ENCODE data around the gene ZMYND11. TPM values are rescaled to one million over a fixed set of nuclear protein-coding genes. Genes with fewer than 3 reads are reported as not detected.

ZMYND11 gene
- total and polyA plus RNA-seq, 2 experiments from 2014 or later, result 31.5 to 70.2 TPM

DNA sequence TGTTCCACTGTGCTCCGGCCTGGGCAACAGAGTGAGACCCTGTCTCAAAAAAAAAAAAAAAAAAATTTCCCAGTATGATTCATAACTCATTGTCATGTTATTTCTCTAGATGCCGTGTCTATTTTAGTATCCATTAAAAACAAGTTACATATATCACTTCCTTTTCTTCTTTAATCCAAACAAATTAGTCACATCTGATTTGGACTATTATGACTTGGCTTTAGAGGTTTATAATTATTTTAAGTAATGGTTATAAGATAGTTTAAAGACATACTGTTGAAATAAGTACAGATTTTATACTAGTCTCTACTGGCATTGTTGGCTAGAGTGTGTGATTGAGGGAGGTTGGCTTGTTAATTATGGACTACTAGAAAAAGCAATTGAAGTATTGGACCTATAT, 53.3 kb downstream of the ZMYND11 start:
- no peaks in the 10 kb centered on the region for H4K20me1 ChIP-seq (ENCODE audit: insufficient read depth, poor library complexity, severe bottlenecking)
- H3K4me2 ChIP-seq, result no peak overlapping the region
- 94% methylated on average over 2 of the region's 2 CpGs for WGBS (ENCODE audit: low lambda C conversion rate, missing lambda C conversion rate)
- H2AFZ ChIP-seq, result no peak overlapping the region
- H3K27ac ChIP-seq, result no peak overlapping the region
- no peaks in the 10 kb centered on the region for H3K27me3 ChIP-seq
- H3K36me3 ChIP-seq (replicated peaks; ENCODE audit: insufficient read depth, low read depth), result no peaks in the 10 kb centered on the region
- H3K9me2 ChIP-seq (replicated peaks; ENCODE audit: insufficient read depth), result no peaks in the 10 kb centered on the region
- peaks cover 4% of the 10 kb centered on the region for H3K9me3 ChIP-seq (ENCODE audit: low read depth)
- DNase-seq (ENCODE audit: low spot score), result no peak
- H3K4me3 ChIP-seq, result no peak overlapping the region
- H3K79me2 ChIP-seq, result peaks cover 24% of the 10 kb centered on the region
- TF ChIP-seq EZH2 (IDR thresholded peaks at IDR 0.05; ENCODE audit: borderline replicate concordance), result no peak
- TF ChIP-seq EZH2phosphoT487 (IDR thresholded peaks at IDR 0.05; ENCODE audit: low read depth, severe bottlenecking, unreplicated experiment), result no peak
- TF ChIP-seq, protein P1, sequence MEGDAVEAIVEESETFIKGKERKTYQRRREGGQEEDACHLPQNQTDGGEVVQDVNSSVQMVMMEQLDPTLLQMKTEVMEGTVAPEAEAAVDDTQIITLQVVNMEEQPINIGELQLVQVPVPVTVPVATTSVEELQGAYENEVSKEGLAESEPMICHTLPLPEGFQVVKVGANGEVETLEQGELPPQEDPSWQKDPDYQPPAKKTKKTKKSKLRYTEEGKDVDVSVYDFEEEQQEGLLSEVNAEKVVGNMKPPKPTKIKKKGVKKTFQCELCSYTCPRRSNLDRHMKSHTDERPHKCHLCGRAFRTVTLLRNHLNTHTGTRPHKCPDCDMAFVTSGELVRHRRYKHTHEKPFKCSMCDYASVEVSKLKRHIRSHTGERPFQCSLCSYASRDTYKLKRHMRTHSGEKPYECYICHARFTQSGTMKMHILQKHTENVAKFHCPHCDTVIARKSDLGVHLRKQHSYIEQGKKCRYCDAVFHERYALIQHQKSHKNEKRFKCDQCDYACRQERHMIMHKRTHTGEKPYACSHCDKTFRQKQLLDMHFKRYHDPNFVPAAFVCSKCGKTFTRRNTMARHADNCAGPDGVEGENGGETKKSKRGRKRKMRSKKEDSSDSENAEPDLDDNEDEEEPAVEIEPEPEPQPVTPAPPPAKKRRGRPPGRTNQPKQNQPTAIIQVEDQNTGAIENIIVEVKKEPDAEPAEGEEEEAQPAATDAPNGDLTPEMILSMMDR (IDR thresholded peaks at IDR 0.05; ENCODE audit: poor library complexity), result no peak
- H3K4me1 ChIP-seq (ENCODE audit: insufficient read depth), result no peaks in the 10 kb centered on the region

DNA sequence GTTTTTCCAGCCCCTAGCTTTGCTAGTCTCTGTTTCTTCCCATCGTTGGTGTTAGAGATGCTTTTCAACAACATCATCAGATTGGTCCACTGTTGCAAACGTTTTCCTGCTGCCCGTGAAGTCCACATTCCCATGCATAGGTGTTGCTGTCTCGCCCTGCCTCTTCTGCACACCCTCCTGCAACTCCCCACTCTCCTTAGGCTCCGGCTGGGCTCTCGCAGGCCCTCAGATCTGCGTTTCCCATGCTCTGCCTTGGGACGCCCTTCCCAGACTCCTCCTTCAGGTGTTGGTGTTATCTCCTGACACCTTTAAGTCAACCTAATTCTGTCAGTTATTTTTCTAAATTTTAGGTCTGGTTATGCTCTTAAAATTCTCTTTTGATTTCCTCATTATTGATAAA, 55.0 kb downstream of the ZMYND11 start:
- H3K9me2 ChIP-seq (replicated peaks; ENCODE audit: insufficient read depth), result no peaks in the 10 kb centered on the region
- H3K4me3 ChIP-seq, result no peak overlapping the region
- H3K79me2 ChIP-seq, result peaks cover 14% of the 10 kb centered on the region
- 94% methylated on average over 8 of the region's 8 CpGs for WGBS (ENCODE audit: low lambda C conversion rate, missing lambda C conversion rate)
- H3K27ac ChIP-seq, result no peak overlapping the region
- H2AFZ ChIP-seq, result no peak overlapping the region
- H4K20me1 ChIP-seq (ENCODE audit: insufficient read depth, poor library complexity, severe bottlenecking), result no peaks in the 10 kb centered on the region
- no peak overlapping the region for H3K4me2 ChIP-seq
- H3K27me3 ChIP-seq, result no peaks in the 10 kb centered on the region
- no peak for DNase-seq (ENCODE audit: low spot score)
- TF ChIP-seq, protein P1 (IDR thresholded peaks at IDR 0.05; ENCODE audit: poor library complexity), result no peak
- TF ChIP-seq EZH2 (IDR thresholded peaks at IDR 0.05; ENCODE audit: borderline replicate concordance), result no peak
- no peak for TF ChIP-seq EZH2phosphoT487 (IDR thresholded peaks at IDR 0.05; ENCODE audit: low read depth, severe bottlenecking, unreplicated experiment)
- no peaks in the 10 kb centered on the region for H3K9me3 ChIP-seq (ENCODE audit: low read depth)
- no peaks in the 10 kb centered on the region for H3K36me3 ChIP-seq (replicated peaks; ENCODE audit: insufficient read depth, low read depth)
- H3K4me1 ChIP-seq (ENCODE audit: insufficient read depth), result peaks cover under 1% of the 10 kb centered on the region

DNA sequence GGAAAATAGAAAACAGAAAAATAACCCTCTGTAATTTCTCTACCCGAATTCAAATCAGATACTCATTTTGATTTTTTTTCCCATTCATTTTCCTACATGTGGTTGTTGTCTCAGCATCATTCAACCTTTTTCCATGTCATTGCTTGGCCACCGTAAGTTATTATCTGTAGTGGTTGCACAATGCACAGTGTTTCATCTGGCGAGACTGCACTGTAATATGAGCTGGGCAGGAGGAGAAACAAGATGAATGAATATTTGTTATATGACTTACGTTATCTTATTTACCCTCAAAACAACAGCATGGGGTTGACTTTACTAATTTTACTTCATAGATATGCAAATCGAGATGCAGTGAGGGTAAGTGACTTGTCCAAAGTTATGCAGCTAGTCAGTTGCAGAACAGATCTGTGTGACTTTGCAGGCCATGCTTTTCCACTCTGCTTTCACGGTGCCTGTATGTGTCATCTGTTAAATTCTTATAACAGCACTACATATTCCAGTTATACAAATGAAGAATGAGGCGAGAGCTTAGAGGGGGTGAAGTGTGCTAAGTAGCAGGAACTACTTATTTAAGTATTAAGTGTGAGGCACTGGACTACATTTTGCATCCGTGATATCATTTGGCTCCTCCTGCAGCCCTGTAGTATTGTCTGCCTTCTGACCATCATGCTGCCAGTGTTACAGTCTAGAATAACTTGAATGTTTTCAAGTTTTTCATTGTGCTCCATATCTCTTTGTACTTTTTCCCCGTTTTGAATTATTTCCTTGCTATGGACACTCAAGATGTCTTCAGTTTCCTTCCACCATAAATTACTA, 56.7 kb downstream of the ZMYND11 start:
- H3K79me2 ChIP-seq, result peaks cover 14% of the 10 kb centered on the region
- H3K36me3 ChIP-seq (replicated peaks; ENCODE audit: insufficient read depth, low read depth), result no peaks in the 10 kb centered on the region
- TF ChIP-seq EZH2 (IDR thresholded peaks at IDR 0.05; ENCODE audit: borderline replicate concordance) (no peak), EZH2phosphoT487 (IDR thresholded peaks at IDR 0.05; ENCODE audit: low read depth, severe bottlenecking, unreplicated experiment) (no peak)
- TF ChIP-seq, protein P1 (IDR thresholded peaks at IDR 0.05; ENCODE audit: poor library complexity), result no peak
- WGBS (ENCODE audit: low lambda C conversion rate, missing lambda C conversion rate), result 84% methylated on average over 9 of the region's 9 CpGs
- H3K4me1 ChIP-seq (ENCODE audit: insufficient read depth), result peaks cover 3% of the 10 kb centered on the region
- H3K4me2 ChIP-seq, result no peak overlapping the region
- H4K20me1 ChIP-seq (ENCODE audit: insufficient read depth, poor library complexity, severe bottlenecking), result no peaks in the 10 kb centered on the region
- H3K9me3 ChIP-seq (ENCODE audit: low read depth), result no peaks in the 10 kb centered on the region
- no peak overlapping the region for H3K27ac ChIP-seq
- no peak overlapping the region for H3K4me3 ChIP-seq
- DNase-seq (ENCODE audit: low spot score), result no peak
- no peaks in the 10 kb centered on the region for H3K9me2 ChIP-seq (replicated peaks; ENCODE audit: insufficient read depth)
- no peaks in the 10 kb centered on the region for H3K27me3 ChIP-seq
- no peak overlapping the region for H2AFZ ChIP-seq

All from hepatocyte (in vitro differentiated cells).